ENCODE data around the gene UTP15.

Gene UTP15

GRCh38 chr5:73625372-73625943 lies 59.9 kb downstream of the UTP15 start:
- no peak for DNase-seq

- DNase-seq, result peak; percentile 20
Observed at GRCh38 chr5:73625944-73626811, 60.6 kb downstream of the UTP15 start, which contains the start of gene ARHGEF28. ARHGEF28 (plus strand) TSS chr5:73626196; CDS start chr5:73684852, 58,656 bp downstream.

DNA sequence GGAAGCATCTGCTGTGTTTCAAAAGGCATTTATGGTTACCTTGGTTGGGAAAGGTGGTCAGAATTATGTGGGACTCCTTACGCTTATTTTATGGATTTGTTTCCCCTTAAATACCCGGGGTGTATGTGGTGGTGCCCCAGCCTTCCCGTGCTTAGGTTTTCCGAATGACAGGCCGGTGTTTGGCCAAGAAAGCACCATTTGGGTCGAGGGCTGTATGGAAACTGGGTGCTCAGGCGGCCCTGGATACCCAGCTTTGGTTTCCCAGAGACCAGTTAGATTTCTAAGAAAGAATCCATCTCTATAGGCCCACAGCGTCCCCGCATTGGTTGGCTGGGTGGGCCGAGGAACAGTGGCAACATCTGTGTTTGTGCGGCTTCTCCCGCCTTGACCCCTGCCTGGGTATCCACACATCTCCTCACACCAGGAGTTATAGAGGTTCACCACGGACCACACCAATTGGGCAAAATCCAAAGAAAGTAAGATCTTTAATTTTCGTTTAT lies 61.3 kb downstream of the UTP15 start:
- DNase-seq, result no peak

GRCh38 chr5:73629456-73629855 lies 63.9 kb downstream of the UTP15 start:
- DNase-seq, result no peak

DNA sequence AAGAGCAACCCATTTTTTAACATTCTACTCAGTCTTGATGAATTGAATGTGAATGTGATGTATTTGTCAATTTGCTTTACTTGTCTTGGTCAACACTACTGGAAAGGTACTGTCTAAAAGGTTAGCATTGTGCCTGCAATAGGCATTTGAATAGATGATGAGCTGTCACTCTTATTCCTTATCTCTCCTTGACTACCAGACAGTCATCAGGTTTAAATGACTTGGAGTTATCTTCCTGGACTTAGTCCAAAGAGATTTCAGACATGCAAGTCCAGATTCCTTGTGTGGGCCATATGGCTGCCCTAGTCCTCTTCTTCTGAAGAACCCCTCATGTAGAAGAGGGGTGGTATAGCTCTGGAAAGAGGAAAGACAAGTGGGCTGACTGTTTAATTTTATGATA lies 65.2 kb downstream of the UTP15 start:
- DNase-seq, result no peak

DNA sequence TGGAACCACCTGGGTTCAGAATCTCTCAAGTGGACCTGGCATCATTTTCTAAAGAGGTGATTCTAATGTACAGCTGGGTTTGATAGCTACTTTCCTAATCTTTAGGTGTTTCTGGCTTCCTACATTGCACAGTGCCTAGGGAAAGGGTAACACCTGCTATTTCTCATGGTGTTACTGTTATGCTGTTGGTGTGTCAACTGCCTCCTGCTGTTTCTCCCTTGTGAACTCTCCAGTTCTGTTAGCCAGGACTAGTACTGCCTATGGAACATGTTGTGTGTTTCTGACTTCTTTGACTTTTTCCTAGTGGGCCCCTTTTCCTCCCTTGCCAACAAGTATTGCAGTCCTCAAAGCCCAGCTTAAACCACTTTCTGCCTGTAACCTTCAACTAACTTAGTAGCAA lies 66.0 kb downstream of the UTP15 start:
- no peak for DNase-seq
